Ectodermal cell (in vitro differentiated cells): Measurements from ENCODE around the gene CRIP1.

Experiments used
- H3K27ac ChIP-seq: 2 replicates; pipeline ENCODE4 v1.7.0; 2013; ENCODE audit warnings: mild to moderate bottlenecking, low read depth, low read length; ENCODE audit not compliant: insufficient read depth, poor library complexity, severe bottlenecking
- H3K27me3 ChIP-seq: 2 replicates; pipeline ENCODE4 v1.7.0; 2013; ENCODE audit warnings: mild to moderate bottlenecking, low read length; ENCODE audit not compliant: insufficient read depth, control insufficient read depth, poor library complexity, severe bottlenecking
- H3K36me3 ChIP-seq: one replicate; pipeline ENCODE4 v1.7.0; 2013; ENCODE audit warnings: low read length; ENCODE audit not compliant: control insufficient read depth, insufficient read depth
- H3K4me1 ChIP-seq: one replicate; pipeline ENCODE4 v1.7.0; 2013; ENCODE audit warnings: low read length; ENCODE audit not compliant: control insufficient read depth, insufficient read depth
- H3K4me3 ChIP-seq: 2 replicates; pipeline ENCODE4 v1.7.0; 2013; ENCODE audit warnings: low read depth, low read length, control low read depth; ENCODE audit not compliant: insufficient read depth
- H3K9me3 ChIP-seq: 2 replicates; pipeline ENCODE4 v1.7.0; 2013; ENCODE audit warnings: mild to moderate bottlenecking, low read length, moderate library complexity; ENCODE audit not compliant: control insufficient read depth
- WGBS, 2 experiments: methylation state at CpG; one replicate each; pipeline ENCODE4 v1.1.7; 2013; ENCODE audit warnings: missing lambda C conversion rate in 2 of 2; 5-methylcytosine and 5-hydroxymethylcytosine counted together

CRIP1 gene

DNA sequence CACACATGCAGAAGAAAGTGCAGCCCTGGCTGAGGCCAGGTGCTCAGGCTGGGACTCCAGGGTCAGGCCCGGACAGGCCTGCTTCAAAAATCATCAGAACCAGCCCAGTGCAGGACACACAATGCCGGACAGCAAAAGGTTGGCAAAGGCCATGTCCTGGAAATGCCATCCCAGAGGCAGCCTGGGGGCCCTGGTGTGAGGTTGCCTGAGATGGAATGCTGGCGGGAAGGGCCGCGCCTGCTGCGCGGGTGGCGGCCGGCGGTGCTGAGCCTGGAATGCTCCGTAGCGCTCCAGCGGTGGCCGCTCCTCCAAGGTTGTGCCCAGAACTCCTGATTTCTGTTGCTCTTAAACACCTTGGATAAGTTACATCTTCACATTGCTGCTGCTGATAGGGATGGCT lies 33.7 kb upstream of the CRIP1 start:
- Histone ChIP-seq H3K27ac (no peak overlapping the region), H3K27me3 (no peaks in the 10 kb centered on the region), H3K36me3 (peaks cover 35% of the 10 kb centered on the region), H3K4me3 (no peak overlapping the region), H3K9me3 (no peaks in the 10 kb centered on the region), H3K4me1 (no peaks in the 10 kb centered on the region)
- 88 to 90% methylated on average over 14 of the region's 14 CpGs for WGBS, 2 experiments

DNA sequence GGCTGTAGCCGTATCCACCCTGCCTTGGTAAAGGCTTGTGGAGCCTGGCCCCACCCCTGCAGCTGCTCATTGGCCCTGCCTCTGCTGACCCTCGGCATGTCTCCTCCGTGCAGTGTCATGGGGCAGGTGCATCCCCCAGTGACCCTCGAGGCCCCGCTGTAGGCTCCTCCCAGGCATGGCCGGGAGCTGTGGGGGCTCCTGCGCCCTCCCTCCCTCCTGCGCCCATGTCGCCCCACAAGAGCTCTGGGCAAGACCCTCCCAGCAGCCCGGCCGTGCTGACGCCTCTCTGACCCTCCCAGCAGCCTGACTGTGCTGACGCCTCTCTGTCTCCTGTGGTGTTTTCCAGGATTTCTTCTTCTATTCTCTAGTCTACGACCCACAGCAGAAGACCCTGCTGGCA lies 32.8 kb upstream of the CRIP1 start:
- Histone ChIP-seq H3K27me3 (no peaks in the 10 kb centered on the region), H3K36me3 (peaks cover 35% of the 10 kb centered on the region), H3K9me3 (no peaks in the 10 kb centered on the region), H3K4me1 (no peaks in the 10 kb centered on the region), H3K27ac (no peak overlapping the region), H3K4me3 (no peak overlapping the region)
- WGBS, 2 experiments: 94% methylated on average over 14 of the region's 14 CpGs

DNA sequence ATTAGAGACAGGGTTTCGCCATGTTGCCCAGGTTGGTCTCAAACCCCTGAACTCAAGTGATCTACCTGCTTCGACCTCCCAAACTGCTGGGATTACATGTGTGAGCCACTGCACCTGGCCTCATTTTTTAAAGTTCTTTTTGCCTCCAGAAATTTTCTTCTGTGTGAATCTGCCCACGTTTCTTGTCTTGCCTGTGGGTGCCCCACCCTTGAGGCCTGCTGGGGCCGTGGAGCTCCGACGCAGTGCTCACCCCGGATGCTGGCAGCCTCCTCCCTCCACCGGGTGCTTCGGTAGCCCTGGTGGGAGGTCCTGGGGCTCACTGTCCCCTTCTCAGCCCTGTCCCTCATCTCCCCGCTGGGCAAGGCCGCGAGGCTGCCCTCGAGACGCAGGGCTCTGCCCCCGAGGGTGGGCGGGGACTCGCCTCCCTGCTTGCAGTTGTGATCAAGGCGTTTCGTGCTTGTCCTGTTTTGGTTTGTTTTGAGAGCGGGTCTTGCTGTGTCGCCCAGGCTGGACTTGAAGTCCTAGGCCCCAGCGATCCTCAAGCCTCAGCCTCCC lies 31.5 kb upstream of the CRIP1 start:
- WGBS, 2 experiments: 95% methylated on average over 22 of the region's 22 CpGs
- H3K27me3 ChIP-seq: no peaks in the 10 kb centered on the region
- no peak overlapping the region for H3K4me3 ChIP-seq
- no peaks in the 10 kb centered on the region for H3K9me3 ChIP-seq
- H3K4me1 ChIP-seq: no peaks in the 10 kb centered on the region
- no peak overlapping the region for H3K27ac ChIP-seq
- H3K36me3 ChIP-seq: peaks cover 30% of the 10 kb centered on the region

DNA sequence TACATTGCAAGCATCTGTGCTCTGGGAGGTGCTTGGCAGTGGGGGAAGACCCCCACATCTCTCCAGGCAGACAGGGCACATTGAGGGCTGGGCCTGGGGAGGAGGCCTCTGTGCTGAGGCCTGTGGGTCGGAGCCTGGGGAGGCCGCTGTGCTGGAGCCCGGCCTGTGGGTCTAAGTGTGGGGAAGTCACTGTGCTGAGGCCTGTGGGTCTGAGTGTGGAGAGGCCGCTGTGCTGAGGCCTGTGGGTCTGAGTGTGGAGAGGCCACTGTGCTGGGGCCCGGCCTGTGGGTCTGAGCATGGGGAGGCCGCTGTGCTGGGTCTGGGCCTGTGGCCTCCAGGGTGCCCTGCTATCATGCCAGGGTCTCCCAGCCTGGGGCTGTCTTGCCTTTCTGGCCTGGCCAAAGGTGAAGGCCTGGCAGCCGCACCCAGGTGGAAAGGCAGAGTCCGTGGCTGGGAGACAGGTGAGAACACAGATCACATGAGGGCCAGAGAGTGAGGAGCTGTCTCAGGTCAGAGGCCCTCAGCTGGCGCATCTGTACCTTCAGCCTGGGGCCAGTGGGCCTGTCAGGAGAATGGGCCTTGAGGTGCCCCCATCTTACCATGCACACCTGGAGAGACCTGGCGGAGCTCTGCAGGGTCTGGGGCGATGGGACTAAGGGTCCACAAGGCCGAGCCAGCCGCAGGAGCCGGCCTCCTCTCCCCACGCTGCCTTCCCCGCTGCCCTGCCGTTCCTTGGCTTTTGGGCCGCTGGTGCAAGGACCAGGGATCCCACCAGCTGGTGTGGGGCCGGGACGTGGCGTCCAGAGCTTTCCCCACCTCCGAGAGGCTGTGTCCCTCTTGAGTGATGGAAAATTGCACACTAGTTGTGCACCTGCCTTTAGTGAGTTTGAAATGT lies 30.7 kb upstream of the CRIP1 start:
- 91 to 92% methylated on average over 22 of the region's 22 CpGs for WGBS, 2 experiments
- no peaks in the 10 kb centered on the region for H3K27me3 ChIP-seq
- no peaks in the 10 kb centered on the region for H3K9me3 ChIP-seq
- no peaks in the 10 kb centered on the region for H3K4me1 ChIP-seq
- peaks cover 29% of the 10 kb centered on the region for H3K36me3 ChIP-seq
- H3K4me3 ChIP-seq: no peak overlapping the region
- no peak overlapping the region for H3K27ac ChIP-seq

DNA sequence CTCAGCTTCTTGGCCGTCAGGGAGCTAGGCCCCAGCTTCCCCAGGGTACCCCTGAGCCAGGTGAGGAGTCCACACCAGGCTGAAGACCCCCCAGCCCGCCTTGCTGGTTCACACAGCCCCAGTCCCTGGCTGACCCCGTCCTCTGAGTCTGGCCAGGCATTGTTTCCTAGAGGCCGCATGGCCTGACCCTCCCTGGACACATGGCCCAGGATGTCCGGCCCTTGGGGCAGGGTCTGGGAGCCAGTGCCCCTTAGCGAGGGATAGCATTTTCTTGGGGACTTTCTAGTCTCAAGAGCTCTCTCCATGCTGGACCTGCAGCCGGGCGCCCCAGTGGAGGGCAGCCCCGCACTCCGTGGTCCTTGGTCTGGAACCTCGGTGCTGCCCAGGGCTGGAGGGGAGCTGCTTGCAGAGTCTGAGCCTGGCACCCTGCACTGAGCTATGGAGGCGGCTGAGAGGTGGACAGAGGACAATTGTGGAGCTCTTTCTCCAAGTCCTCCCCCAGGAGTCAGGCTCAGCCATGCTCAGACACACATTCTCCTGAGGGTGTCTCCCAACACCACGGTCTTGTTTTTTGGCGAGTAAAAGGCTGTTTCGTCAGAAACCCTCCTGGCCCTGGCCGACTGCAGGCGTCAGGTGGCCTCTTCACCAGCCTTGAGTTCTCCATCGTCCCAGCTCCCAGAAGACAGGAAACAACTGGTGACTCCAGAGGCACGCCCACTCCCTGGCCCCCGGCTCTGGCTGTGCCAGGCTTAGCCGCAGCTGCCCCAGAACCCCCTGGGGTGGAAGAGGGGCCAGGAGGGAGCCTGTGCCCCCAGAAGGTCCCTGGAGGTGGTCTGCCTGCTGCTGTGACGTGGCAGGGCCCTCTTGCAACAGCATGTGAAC lies 29.7 kb upstream of the CRIP1 start:
- Histone ChIP-seq H3K27ac (no peak overlapping the region), H3K36me3 (peaks cover 28% of the 10 kb centered on the region)

DNA sequence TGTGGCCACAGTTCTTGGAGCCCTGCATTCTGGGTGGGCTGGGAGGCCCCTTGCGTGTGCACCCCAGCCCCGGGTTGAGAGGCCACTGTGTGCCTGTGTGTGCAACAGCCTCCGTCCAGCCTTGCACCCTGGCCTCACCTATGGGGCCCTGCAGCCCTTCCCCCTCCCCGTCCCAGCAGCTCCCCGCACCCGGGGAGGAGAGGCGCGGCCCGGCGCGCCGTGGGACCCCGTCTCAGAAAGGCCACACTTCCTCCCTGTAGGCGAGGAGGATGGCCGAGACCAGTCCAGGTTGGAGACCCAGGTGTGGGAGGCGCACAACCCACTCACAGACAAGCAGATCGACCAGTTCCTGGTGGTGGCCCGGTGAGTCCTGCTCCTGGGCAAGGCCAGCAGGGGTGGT lies 28.7 kb upstream of the CRIP1 start:
- H3K27me3 ChIP-seq: no peaks in the 10 kb centered on the region
- no peak overlapping the region for H3K4me3 ChIP-seq
- H3K36me3 ChIP-seq: peaks cover 31% of the 10 kb centered on the region
- no peaks in the 10 kb centered on the region for H3K9me3 ChIP-seq
- H3K27ac ChIP-seq: no peak overlapping the region
- H3K4me1 ChIP-seq: peaks cover 2% of the 10 kb centered on the region
- WGBS, 2 experiments: 90 to 92% methylated on average over 18 of the region's 18 CpGs

More for the DNA sequence above, 29.7 kb upstream of the CRIP1 start:
- Histone ChIP-seq H3K9me3 (no peaks in the 10 kb centered on the region), H3K27me3 (no peaks in the 10 kb centered on the region), H3K4me3 (no peak overlapping the region), H3K4me1 (no peaks in the 10 kb centered on the region)
- 96% methylated on average over 22 of the region's 22 CpGs for WGBS, 2 experiments

DNA sequence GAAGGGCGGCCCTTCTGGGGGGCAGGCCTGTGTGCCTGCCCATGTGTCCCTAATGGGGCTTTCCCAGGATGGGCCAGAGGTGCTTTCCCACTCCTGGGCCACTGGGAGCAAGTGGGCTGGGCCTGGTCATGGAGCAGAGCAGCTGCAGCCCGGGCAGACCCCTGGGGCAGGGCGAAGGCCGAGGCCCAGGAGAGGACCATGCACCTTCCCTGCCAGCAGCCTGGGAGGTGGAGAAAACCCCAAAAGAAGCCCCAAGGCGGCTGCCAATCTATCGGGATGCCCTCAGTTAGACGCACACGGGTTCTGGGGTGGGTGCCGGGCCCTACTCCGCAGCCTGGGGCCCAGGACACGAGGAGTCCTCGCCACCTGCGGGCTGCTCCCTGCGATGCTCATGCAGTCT lies 28.1 kb upstream of the CRIP1 start:
- Histone ChIP-seq H3K27me3 (no peaks in the 10 kb centered on the region), H3K4me1 (peaks cover 4% of the 10 kb centered on the region), H3K9me3 (no peaks in the 10 kb centered on the region), H3K4me3 (no peak overlapping the region), H3K36me3 (peaks cover 37% of the 10 kb centered on the region), H3K27ac (no peak overlapping the region)
- WGBS, 2 experiments: 89 to 90% methylated on average over 14 of the region's 14 CpGs

DNA sequence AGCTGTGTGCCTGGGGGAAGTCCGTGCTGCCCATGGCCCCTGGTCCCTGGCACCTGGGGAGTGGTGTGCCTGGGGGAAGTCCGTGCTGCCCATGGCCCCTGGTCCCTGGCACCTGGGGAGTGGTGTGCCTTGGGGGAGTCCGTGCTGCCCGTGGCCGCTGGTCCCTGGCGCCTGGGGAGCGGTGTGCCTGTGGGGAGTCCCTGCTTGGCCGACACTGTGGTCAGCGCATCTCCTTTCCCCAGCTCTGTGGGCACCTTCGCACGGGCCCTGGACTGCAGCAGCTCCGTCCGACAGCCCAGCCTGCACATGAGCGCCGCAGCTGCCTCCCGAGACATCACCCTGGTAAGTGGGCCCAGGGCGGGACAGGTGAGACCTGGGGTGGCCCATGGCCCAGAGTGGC lies 26.6 kb upstream of the CRIP1 start:
- no peak overlapping the region for H3K27ac ChIP-seq
- H3K36me3 ChIP-seq: peaks cover 29% of the 10 kb centered on the region
- H3K9me3 ChIP-seq: no peaks in the 10 kb centered on the region
- H3K27me3 ChIP-seq: no peaks in the 10 kb centered on the region
- WGBS, 2 experiments: 95% methylated on average over 17 of the region's 17 CpGs
- peaks cover 4% of the 10 kb centered on the region for H3K4me1 ChIP-seq
- no peak overlapping the region for H3K4me3 ChIP-seq

DNA sequence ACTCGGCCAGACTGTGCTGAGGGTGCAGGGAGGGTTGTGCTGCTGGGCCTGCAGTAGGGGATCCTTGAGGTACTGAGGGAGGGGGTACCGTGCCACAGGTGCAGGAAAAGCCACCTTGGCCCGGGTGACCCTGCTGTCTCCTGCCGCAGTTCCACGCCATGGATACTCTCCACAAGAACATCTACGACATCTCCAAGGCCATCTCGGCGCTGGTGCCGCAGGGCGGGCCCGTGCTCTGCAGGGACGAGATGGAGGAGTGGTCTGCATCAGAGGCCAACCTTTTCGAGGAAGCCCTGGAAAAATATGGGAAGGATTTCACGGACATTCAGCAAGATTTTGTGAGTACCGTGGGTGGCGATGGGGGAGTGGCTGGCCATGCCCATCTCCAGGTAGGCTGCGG lies 26.1 kb upstream of the CRIP1 start:
- Histone ChIP-seq H3K36me3 (peaks cover 24% of the 10 kb centered on the region), H3K9me3 (no peaks in the 10 kb centered on the region), H3K27ac (no peak overlapping the region), H3K27me3 (no peaks in the 10 kb centered on the region), H3K4me3 (no peak overlapping the region), H3K4me1 (peaks cover 4% of the 10 kb centered on the region)
- 96 to 97% methylated on average over 17 of the region's 17 CpGs for WGBS, 2 experiments

DNA sequence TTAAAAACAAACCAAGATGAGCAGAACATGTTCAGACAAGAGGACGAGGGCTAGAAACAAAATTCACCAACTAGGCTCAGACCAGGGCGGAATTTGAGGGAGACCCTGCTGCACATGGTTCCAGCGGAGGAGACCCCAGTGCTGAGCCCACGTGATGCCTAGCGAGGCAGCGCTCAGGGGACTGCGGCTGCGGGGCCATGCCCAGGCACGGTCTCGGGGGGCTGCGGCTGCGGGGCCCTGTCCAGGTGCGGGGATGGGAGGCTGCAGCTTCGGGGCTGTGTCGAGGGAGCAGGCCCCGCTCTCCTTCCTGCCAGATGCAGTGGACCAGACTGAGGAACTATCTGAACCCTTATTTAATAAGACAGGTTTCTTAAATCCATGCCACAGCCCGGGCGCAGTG lies 24.8 kb upstream of the CRIP1 start:
- WGBS, 2 experiments: 95% methylated on average over 18 of the region's 18 CpGs
- Histone ChIP-seq H3K4me3 (no peak overlapping the region), H3K4me1 (peaks cover 4% of the 10 kb centered on the region), H3K9me3 (no peaks in the 10 kb centered on the region), H3K36me3 (peaks cover 23% of the 10 kb centered on the region), H3K27ac (no peak overlapping the region), H3K27me3 (no peaks in the 10 kb centered on the region)
